Activated CD4-positive, alpha-beta memory T cell treated with anti-CD3 and anti-CD28 coated beads, Interleukin-2, amount 10 ng/mL, durations not matched to agents 7 days and 5 days (primary cell): ENCODE measurements around the gene ATF7IP. TPM values are rescaled to one million over a fixed set of nuclear protein-coding genes. Genes with fewer than 3 reads are reported as not detected.

ENCODE experiments used
- CTCF ChIA-PET: fragments of 350-600 bp; sonication (Branson Sonifier 250); formaldehyde crosslinking; loops from one replicate; lab custom pipeline; 2021; ENCODE audit warnings: antibody characterized with exemption, inconsistent platforms; lab: Charles Lee
- POLR2A ChIA-PET: fragments of 350-600 bp; sonication (Branson Sonifier 250); formaldehyde crosslinking; loops from one replicate; lab custom pipeline; 2021; ENCODE audit warnings: antibody characterized with exemption; lab: Charles Lee
- DNase-seq: peaks from one replicate; pipeline ENCODE4 v3.0.0-alpha.2; 2020
- H3K27ac Mint-ChIP-seq: one replicate; pipeline ENCODE4 v1.8.0; 2021; ENCODE audit warnings: mild to moderate bottlenecking, mixed read lengths
- H3K27me3 Mint-ChIP-seq: one replicate; pipeline ENCODE4 v1.8.0; 2021; ENCODE audit warnings: mixed read lengths
- H3K36me3 Mint-ChIP-seq: one replicate; pipeline ENCODE4 v1.8.0; 2021; ENCODE audit warnings: low read depth, mixed read lengths
- H3K4me1 Mint-ChIP-seq: one replicate; pipeline ENCODE4 v1.8.0; 2021; ENCODE audit warnings: mixed read lengths
- H3K4me3 Mint-ChIP-seq: one replicate; pipeline ENCODE4 v1.8.0; 2021; ENCODE audit warnings: mild to moderate bottlenecking, mixed read lengths
- H3K9me3 Mint-ChIP-seq: one replicate; pipeline ENCODE4 v1.8.0; 2021; ENCODE audit warnings: mixed read lengths
- total RNA-seq, 2 experiments: library from RNA; stranded (reverse); gene quantifications; one replicate each; pipeline ENCODE4 v1.2.3, GENCODE V29; 2021

The ATF7IP gene
- total RNA-seq, 2 experiments from 2014 or later: 129 to 134 TPM

DNA sequence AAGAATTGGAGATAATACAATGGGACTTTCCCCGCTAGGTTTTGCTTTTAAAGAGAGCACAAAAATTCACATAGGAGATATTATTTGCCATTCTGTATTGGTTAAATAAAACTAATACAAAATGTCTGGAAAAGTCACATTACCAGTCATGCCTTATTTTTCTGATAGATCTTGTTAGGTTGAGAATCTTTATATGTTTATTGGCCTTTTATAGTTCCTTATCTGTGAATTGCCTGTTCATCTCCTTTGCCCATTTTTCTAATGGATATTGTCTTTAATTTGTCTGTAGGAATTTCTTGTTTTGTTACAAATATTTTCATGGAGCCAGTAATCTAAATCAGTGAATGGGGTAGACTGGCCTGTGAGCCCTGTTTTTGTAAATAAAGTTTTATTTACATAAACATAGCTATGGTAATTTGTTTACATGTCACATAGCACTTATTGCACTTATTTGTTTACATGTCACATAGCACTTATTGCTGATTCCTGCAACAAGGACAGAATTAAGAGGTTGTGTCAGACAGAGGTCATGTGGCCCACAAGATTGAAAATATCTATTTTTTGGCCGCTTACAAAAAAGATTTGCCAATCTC is 65.0 kb downstream of the ATF7IP start:
- no peak overlapping the region for H3K27ac Mint-ChIP-seq
- ChIA-PET POLR2A (interaction anchor here (1.4 kb wide), 1 partner anchor 191 kb away, joined by 3 read pairs; no protein-coding TSS in a partner anchor), CTCF (interaction anchor here (1.7 kb wide), 1 partner anchor 24 kb away, joined by 3 read pairs; no protein-coding TSS in a partner anchor)
- DNase-seq: no peak
- peaks cover 29% of the 10 kb centered on the region for H3K4me1 Mint-ChIP-seq
- H3K27me3 Mint-ChIP-seq: no peaks in the 10 kb centered on the region
- peaks cover 80% of the 10 kb centered on the region for H3K36me3 Mint-ChIP-seq
- H3K4me3 Mint-ChIP-seq: no peak overlapping the region
- peaks cover 11% of the 10 kb centered on the region for H3K9me3 Mint-ChIP-seq

GRCh38 chr12:14431975-14432374 is 66.5 kb downstream of the ATF7IP start:
- peaks cover 11% of the 10 kb centered on the region for H3K9me3 Mint-ChIP-seq
- no peak for DNase-seq
- CTCF ChIA-PET: interaction anchor here (0.9 kb wide), 1 partner anchor 67 kb away, joined by 4 read pairs; the partner anchor contains the start of gene ATF7IP
- H3K4me1 Mint-ChIP-seq: peaks cover 29% of the 10 kb centered on the region
- no peaks in the 10 kb centered on the region for H3K27me3 Mint-ChIP-seq
- no peak overlapping the region for H3K27ac Mint-ChIP-seq
- peaks cover 81% of the 10 kb centered on the region for H3K36me3 Mint-ChIP-seq
- POLR2A ChIA-PET: interaction anchor here (1.2 kb wide), 1 partner anchor 10 kb away, joined by 3 read pairs; no protein-coding TSS in a partner anchor
- H3K4me3 Mint-ChIP-seq: no peak overlapping the region

GRCh38 chr12:14435627-14436026 is 70.1 kb downstream of the ATF7IP start:
- Mint-ChIP-seq H3K4me1 (peaks cover 13% of the 10 kb centered on the region), H3K27ac (no peak overlapping the region)
- POLR2A ChIA-PET: interaction anchor here (0.6 kb wide), 1 partner anchor 176 kb away, joined by 3 read pairs; no protein-coding TSS in a partner anchor

DNA sequence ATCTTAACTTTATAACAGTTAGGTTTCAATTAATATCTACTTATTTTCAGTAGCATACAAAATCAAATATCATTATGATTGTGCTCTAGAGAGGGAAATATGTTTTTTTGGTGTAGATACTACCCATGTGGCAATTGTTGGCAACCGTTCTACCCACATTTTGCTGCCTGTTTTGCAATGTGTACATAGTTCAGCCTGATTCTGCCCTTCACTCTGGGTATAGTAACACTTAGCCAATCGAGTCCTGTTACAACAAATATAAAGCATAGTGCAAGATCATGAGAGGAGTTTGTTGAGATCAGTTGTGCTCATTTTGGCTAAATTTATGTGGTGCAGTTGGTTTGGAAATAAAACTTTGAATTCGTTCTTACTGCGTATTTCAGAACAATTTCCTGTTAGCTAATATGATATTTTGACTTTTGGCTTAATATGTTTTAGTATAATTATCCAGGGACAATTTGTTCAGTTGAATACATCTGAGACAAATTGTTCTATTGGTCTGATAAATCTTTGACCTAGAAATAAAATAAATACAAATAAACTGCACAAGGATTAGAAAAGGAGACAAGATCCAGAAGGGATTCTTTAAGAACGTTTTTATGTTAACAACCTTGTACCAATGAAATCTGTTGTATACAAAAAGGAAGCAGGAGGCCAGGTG is 76.9 kb downstream of the ATF7IP start:
- H3K9me3 Mint-ChIP-seq: peaks cover 3% of the 10 kb centered on the region
- H3K27ac Mint-ChIP-seq: no peak overlapping the region
- H3K4me1 Mint-ChIP-seq: peaks cover 1% of the 10 kb centered on the region
- H3K36me3 Mint-ChIP-seq: peaks cover 76% of the 10 kb centered on the region
- CTCF ChIA-PET: interaction anchor here (1.4 kb wide), 1 partner anchor 12 kb away, joined by 4 read pairs; no protein-coding TSS in a partner anchor
- H3K27me3 Mint-ChIP-seq: no peaks in the 10 kb centered on the region
- no peak for DNase-seq
- POLR2A ChIA-PET: interaction anchor here (1.4 kb wide), 1 partner anchor 12 kb away, joined by 3 read pairs; no protein-coding TSS in a partner anchor
- H3K4me3 Mint-ChIP-seq: no peak overlapping the region

More at GRCh38 chr12:14435627-14436026, 70.1 kb downstream of the ATF7IP start:
- H3K36me3 Mint-ChIP-seq: peaks cover 74% of the 10 kb centered on the region
- H3K4me3 Mint-ChIP-seq: no peak overlapping the region
- DNase-seq: no peak
- CTCF ChIA-PET: no interaction called here
- no peaks in the 10 kb centered on the region for H3K27me3 Mint-ChIP-seq
- H3K9me3 Mint-ChIP-seq: peaks cover 2% of the 10 kb centered on the region

DNA sequence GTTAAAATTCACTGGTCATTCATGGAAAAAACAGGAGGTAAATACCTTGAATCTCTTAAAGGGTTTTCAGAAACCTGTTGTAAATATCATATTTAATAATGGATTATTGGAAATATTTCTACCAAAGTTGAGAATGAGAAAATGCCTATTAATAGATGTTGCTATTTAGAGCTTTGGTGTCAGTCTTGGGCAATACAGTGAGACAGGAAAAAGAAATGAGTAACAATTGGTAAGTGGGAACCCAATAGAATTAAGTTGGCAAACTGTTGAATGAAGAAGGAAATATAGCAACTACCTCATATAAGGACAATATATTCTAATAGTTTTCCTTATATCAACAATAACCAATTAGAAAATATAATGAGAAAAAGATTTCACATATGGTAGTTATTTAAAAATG is 78.0 kb downstream of the ATF7IP start:
- Mint-ChIP-seq H3K4me1 (peaks cover 1% of the 10 kb centered on the region), H3K27ac (no peak overlapping the region), H3K4me3 (no peak overlapping the region), H3K9me3 (peaks cover 3% of the 10 kb centered on the region), H3K27me3 (no peaks in the 10 kb centered on the region), H3K36me3 (peaks cover 80% of the 10 kb centered on the region)
- CTCF ChIA-PET: interaction anchor here (1.4 kb wide), 1 partner anchor 11 kb away, joined by 4 read pairs; no protein-coding TSS in a partner anchor
- DNase-seq: no peak
- POLR2A ChIA-PET: interaction anchor here (1.4 kb wide), 1 partner anchor 11 kb away, joined by 3 read pairs; no protein-coding TSS in a partner anchor

DNA sequence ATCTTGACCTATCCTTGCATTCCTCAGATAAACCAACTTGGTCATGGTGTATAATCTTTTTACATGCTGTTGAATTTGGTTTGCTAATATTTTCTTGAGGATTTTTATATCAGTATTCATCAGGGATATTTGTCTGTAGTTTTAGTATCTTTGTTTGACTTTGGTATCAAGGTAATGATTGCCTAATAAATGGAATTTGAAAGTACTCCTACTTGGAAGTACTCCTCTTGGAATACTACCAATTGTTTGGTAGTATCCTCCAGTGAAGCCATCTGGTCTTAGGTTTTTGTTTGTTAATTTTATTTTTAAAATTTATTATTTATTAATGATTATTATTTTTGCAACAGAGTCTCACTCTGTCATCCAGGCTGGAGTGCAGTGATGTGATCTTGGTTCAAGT is 85.0 kb downstream of the ATF7IP start:
- Mint-ChIP-seq H3K4me1 (peaks cover 41% of the 10 kb centered on the region), H3K36me3 (peaks cover 89% of the 10 kb centered on the region), H3K9me3 (no peaks in the 10 kb centered on the region), H3K27me3 (no peaks in the 10 kb centered on the region), H3K27ac (no peak overlapping the region), H3K4me3 (no peak overlapping the region)
- CTCF ChIA-PET: no interaction called here
- no peak for DNase-seq
- POLR2A ChIA-PET: no interaction called here

DNA sequence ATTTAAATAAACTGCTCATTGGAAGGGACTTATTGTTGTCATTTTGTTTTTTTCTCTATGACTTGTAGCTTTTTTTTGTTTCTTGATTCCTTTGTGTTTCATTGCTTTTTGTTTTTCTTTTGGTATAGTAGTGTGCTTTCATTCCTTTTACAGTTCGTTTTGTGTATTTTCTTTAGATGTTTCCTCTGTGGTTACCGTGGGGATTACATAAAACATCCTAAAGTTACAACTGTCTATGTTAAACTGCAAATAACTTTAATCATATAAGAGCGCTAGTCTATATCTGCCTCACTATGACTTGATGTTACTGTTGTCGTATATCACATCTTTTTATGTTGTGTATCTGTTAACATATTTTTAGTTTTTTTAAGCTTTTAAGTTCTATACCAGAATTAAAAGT is 86.9 kb downstream of the ATF7IP start:
- CTCF ChIA-PET: interaction anchor here (1.4 to 3.6 kb wide), 5 partner anchors 11 to 214 kb away, joined by 4 to 47 read pairs (median 6); no protein-coding TSS in a partner anchor
- H3K4me3 Mint-ChIP-seq: no peak overlapping the region
- peak overlapping the region; percentile 38 for H3K27ac Mint-ChIP-seq

DNA sequence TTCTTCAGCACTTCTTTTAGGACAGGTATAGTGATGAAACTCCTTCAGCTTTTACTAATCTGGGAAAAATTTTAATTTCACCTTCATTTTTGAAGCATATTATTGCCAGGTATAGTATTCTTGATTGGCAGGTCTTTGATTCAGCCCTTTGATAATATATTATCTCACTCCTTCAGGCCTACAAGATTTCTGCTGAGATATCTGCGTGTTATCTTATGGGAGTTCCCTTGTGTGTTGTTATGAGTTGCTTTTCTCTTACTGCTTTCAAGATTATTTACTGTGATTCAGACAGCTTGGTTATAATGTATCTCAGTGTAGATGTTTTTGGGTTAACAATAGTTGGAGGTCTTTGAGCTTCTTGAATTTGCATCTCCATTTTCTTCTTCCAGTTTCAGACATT is 87.4 kb downstream of the ATF7IP start:
- peaks cover 41% of the 10 kb centered on the region for H3K4me1 Mint-ChIP-seq
- H3K4me3 Mint-ChIP-seq: peak overlapping the region; percentile 27
- DNase-seq: no peak
- peaks cover 85% of the 10 kb centered on the region for H3K36me3 Mint-ChIP-seq
- H3K27me3 Mint-ChIP-seq: no peaks in the 10 kb centered on the region
- H3K9me3 Mint-ChIP-seq: no peaks in the 10 kb centered on the region
- ChIA-PET POLR2A (interaction anchor here (1.5 to 2.8 kb wide), 6 partner anchors 36 to 197 kb away, joined by 3 to 15 read pairs (median 12); partner anchors contain the start of gene ATF7IP), CTCF (interaction anchor here (0.6 to 3.6 kb wide), 10 partner anchors 10 to 214 kb away, joined by 3 to 47 read pairs (median 6); partner anchors contain the start of gene ATF7IP)
- H3K27ac Mint-ChIP-seq: peak overlapping the region; percentile 67

More for the DNA sequence above, 86.9 kb downstream of the ATF7IP start:
- H3K9me3 Mint-ChIP-seq: no peaks in the 10 kb centered on the region
- POLR2A ChIA-PET: interaction anchor here (1.2 to 2.8 kb wide), 6 partner anchors 36 to 197 kb away, joined by 3 to 15 read pairs (median 12); partner anchors contain the start of gene ATF7IP
- H3K4me1 Mint-ChIP-seq: peaks cover 41% of the 10 kb centered on the region
- H3K27me3 Mint-ChIP-seq: no peaks in the 10 kb centered on the region
- DNase-seq: no peak
- peaks cover 88% of the 10 kb centered on the region for H3K36me3 Mint-ChIP-seq

GRCh38 chr12:14454098-14454907 is 88.8 kb downstream of the ATF7IP start:
- POLR2A ChIA-PET: interaction anchor here (0.6 to 2.8 kb wide), 13 partner anchors 9 to 458 kb away, joined by 3 to 15 read pairs (median 3); partner anchors contain the start of gene ATF7IP
- Mint-ChIP-seq H3K4me3 (peak overlapping the region; percentile 27), H3K9me3 (no peaks in the 10 kb centered on the region)

GRCh38 chr12:14460212-14460841 is 94.8 kb downstream of the ATF7IP start:
- CTCF ChIA-PET: no interaction called here
- no peak overlapping the region for H3K27ac Mint-ChIP-seq
- no peaks in the 10 kb centered on the region for H3K9me3 Mint-ChIP-seq
- peaks cover 6% of the 10 kb centered on the region for H3K4me1 Mint-ChIP-seq
- H3K27me3 Mint-ChIP-seq: no peaks in the 10 kb centered on the region
- POLR2A ChIA-PET: no interaction called here
- no peak overlapping the region for H3K4me3 Mint-ChIP-seq
- DNase-seq: no peak
- peaks cover 63% of the 10 kb centered on the region for H3K36me3 Mint-ChIP-seq

More at GRCh38 chr12:14454098-14454907, 88.8 kb downstream of the ATF7IP start:
- peaks cover 41% of the 10 kb centered on the region for H3K4me1 Mint-ChIP-seq
- H3K27ac Mint-ChIP-seq: peak overlapping the region; percentile 67
- CTCF ChIA-PET: interaction anchor here (0.6 to 3.6 kb wide), 32 partner anchors 9 to 315 kb away, joined by 3 to 47 read pairs (median 4); partner anchors contain the start of gene ATF7IP
- peaks cover 75% of the 10 kb centered on the region for H3K36me3 Mint-ChIP-seq
- H3K27me3 Mint-ChIP-seq: no peaks in the 10 kb centered on the region
- DNase-seq: peak; percentile 44

DNA sequence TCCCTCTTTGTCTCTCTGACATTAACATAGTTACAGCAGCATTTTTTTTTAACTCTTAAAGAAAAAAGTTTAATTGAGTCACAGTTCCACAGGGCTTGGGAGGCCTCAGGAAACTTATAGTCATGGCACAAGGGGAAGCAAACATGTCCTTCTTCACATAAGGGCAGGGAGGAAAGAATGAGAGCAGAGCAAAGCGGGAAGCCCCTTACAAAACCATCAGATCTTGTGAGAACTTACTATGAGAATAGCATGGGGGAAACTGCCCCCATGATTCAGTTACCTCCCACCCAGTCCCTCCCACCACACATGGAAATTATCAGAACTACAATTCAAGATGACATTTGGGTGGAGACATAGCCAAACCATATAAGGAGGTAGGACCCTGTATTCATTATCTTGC is 106.0 kb downstream of the ATF7IP start:
- Mint-ChIP-seq H3K36me3 (peaks cover 86% of the 10 kb centered on the region), H3K4me3 (no peak overlapping the region)
- POLR2A ChIA-PET: no interaction called here

More for the DNA sequence above, 106.0 kb downstream of the ATF7IP start:
- Mint-ChIP-seq H3K4me1 (peaks cover 4% of the 10 kb centered on the region), H3K9me3 (peaks cover 33% of the 10 kb centered on the region), H3K27ac (no peak overlapping the region), H3K27me3 (no peaks in the 10 kb centered on the region)
- DNase-seq: no peak
- CTCF ChIA-PET: no interaction called here
